Pancreas (tissue), 10 donors: ENCODE data around the gene PLB1. TPM values are rescaled to one million over a fixed set of nuclear protein-coding genes. Genes with fewer than 3 reads are reported as not detected.
A peak's percentile ranks its signal among the peaks of the same experiment; 100 is the strongest.

Source experiments
- ATAC-seq, 4 donors: fragments of 200-7000 bp; cut with Tn5 transposase; one replicate each; pipeline versions ENCODE4 v1.8.0 to v1.9.1; 2020; ENCODE audit warnings: mild to moderate bottlenecking in 4 of 4, moderate library complexity in 4 of 4
- DNase-seq, 6 donors: peaks; one replicate each; pipeline ENCODE4 v3.0.0-alpha.2; 2020
- FAIRE-seq: peaks from 2 replicates; lab custom pipeline; 2012; peaks lifted over from hg19 to GRCh38; lab: Jason Lieb, UNC
- H3K27ac ChIP-seq, 4 donors: fragments of 200-600 bp; sonication (generic); 1 replicate in 3 of 4; 2 replicates in 1 of 4; pipeline versions ENCODE4 v1.5.0 to v1.8.0; 2020
- H3K27me3 ChIP-seq, 4 donors: fragments of 200-600 bp; one replicate each; pipeline ENCODE4 v1.8.0; 2021
- H3K36me3 ChIP-seq, 3 donors: fragments of 200-600 bp; sonication (generic) in 1 of 3; one replicate each; pipeline versions ENCODE4 v1.5.0 to v1.8.0; 2020 to 2021
- H3K4me1 ChIP-seq, 3 donors: fragments of 200-600 bp; one replicate each; pipeline ENCODE4 v1.8.0; 2021
- H3K4me3 ChIP-seq, 4 donors: fragments of 200-600 bp; sonication (generic) in 2 of 4; one replicate each; pipeline versions ENCODE4 v1.5.0 to v1.8.0; 2020 to 2021
- H3K9me3 ChIP-seq, 4 donors: fragments of 200-600 bp; one replicate each; pipeline ENCODE4 v1.8.0; 2021
- CTCF ChIP-seq, 4 donors: fragments of 200-600 bp; sonication (generic) in 3 of 4; IDR thresholded peaks; one replicate each; pipeline versions ENCODE4 v1.5.0 to v1.8.0; 2021; ENCODE audit warnings: antibody characterized with exemption in 4 of 4
- WGBS, 2 donors: extraction: QIAGEN DNeasy Blood & Tissue Kit; methylation state at CpG; one replicate each; pipeline ENCODE4 v1.1.7; 2013; 5-methylcytosine and 5-hydroxymethylcytosine counted together
- intact Hi-C, 3 donors: fragments of 100-400 bp; cut with DNase I; formaldehyde crosslinking; loops; one replicate each; pipeline versions ENCODE4 v1.11.1 to v1.14.2; 2022
- polyA plus RNA-seq, 2 donors: library from polyadenylated mRNA; stranded (reverse); fragments of 200-250 nt; gene quantifications; one replicate each; pipeline ENCODE4 v1.2.3, GENCODE V29; 2013
- total RNA-seq, 6 donors: library from RNA; stranded (reverse); fragmentation: NEBNext Ultra II Directional in 4 of 6; extraction: Animal tissue kit (Norgen Biotek cat#: 25700) in 4 of 6; gene quantifications; one replicate each; pipeline versions ENCODE4 v1.2.1 to v1.2.4, GENCODE V29; 2021 to 2023
- donor health status: healthy with polysubstance abuse.
- donor health status: DM: no; HTN: no; CAD: no; lungs with moderate emphysema.
- donor health status: DM: no; HTN: no; CAD: no.
- donor health status: control.
- donor health status: control.
- donor health status: Bipolar disorder and iron deficiency.
- donor health status: DM: yes; HTN: yes; CAD: no.
- donor health status: DM: no; HTN: no; CAD: no.
- donor health status: DM: no; HTN: no; CAD: no.
- donor health status: DM: yes; HTN: yes; CAD: no.

PLB1 gene
- total and polyA plus RNA-seq, 8 donors: 0.16 to 2.4 (median 0.93) TPM

GRCh38 chr2:28619213-28620196 lies 123.6 kb downstream of the PLB1 start:
- no peaks in the 10 kb centered on the region for H3K9me3 ChIP-seq
- intact Hi-C loops: loop anchor here in 2 of 3 donors (5.0 to 10.0 kb wide), 2 partner anchors 125 to 133 kb away; partner anchors contain the start of gene PPP1CB (in 1 of the 2)
- H3K4me1 ChIP-seq: peaks cover 5 to 20% (median 19%) of the 10 kb centered on the region in 3 donors
- H3K27ac ChIP-seq: no peak overlapping the region
- H3K4me3 ChIP-seq: no peak overlapping the region
- no peak for ATAC-seq
- 74 to 77% methylated on average over 10 of the region's 10 CpGs for WGBS, 2 donors
- H3K36me3 ChIP-seq: no peaks in the 10 kb centered on the region
- no peaks in the 10 kb centered on the region for H3K27me3 ChIP-seq
- no peak for TF ChIP-seq CTCF (IDR thresholded peaks at IDR 0.05)
- DNase-seq: peak in 2 of 6 donors; percentile 20 to 28
- FAIRE-seq: no peak

DNA sequence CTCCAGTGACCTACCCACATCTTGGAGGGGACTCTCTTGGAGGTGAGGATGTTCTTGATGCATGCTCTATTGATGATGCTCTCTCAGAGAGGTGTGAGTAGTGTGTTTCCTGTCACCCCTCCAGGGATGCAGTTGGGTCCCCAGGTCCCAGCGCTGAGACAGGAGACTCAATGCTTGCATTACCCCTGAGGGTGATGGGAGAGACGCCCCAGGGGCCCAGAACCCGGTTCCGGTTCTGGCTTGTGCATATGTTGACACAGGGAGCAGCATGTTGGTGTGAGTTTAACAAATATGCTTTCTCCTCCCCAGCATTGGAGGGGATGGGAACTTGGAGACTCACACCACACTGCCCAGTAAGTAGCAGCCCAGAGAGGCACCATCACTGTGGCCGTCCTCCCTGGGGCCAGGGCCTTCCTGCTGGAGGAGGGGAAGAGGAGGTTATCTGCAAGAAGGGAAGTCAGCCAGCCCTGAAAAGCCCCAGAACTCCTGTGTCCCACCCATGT lies 124.5 kb downstream of the PLB1 start:
- Histone ChIP-seq H3K4me3 (no peak overlapping the region), H3K36me3 (no peaks in the 10 kb centered on the region), H3K27ac (peak overlapping the region in 3 of 4 donors; percentile 81 to 92 (median 85)), H3K9me3 (no peaks in the 10 kb centered on the region), H3K27me3 (no peaks in the 10 kb centered on the region), H3K4me1 (peaks cover 0 to 26% (median 20%) of the 10 kb centered on the region in 3 donors)
- ATAC-seq (no peak), FAIRE-seq (no peak), DNase-seq (peak in 2 of 6 donors; percentile 25 to 45)
- 70 to 83% methylated on average over 5 of the region's 5 CpGs for WGBS, 2 donors
- intact Hi-C loops: loop anchor here in 2 of 3 donors (5.0 to 10.0 kb wide), 2 partner anchors 124 to 132 kb away; partner anchors contain the start of gene PPP1CB (in 1 of the 2)
- TF ChIP-seq CTCF (IDR thresholded peaks at IDR 0.05): no peak

- WGBS, 2 donors: 76 to 81% methylated on average over 4 of the region's 4 CpGs
- no peak for TF ChIP-seq CTCF (IDR thresholded peaks at IDR 0.05)
- Histone ChIP-seq H3K27me3 (no peaks in the 10 kb centered on the region), H3K27ac (peak overlapping the region; percentile 68 to 92 (median 83)), H3K4me3 (no peak overlapping the region), H3K4me1 (peaks cover 0 to 30% (median 25%) of the 10 kb centered on the region in 3 donors), H3K9me3 (no peaks in the 10 kb centered on the region), H3K36me3 (no peaks in the 10 kb centered on the region)
- DNase-seq (peak in 1 of 6 donors; percentile 27), FAIRE-seq (no peak), ATAC-seq (no peak)
- intact Hi-C loops: loop anchor here in 2 of 3 donors (5.0 to 10.0 kb wide), 2 partner anchors 124 to 132 kb away; partner anchors contain the start of gene PPP1CB (in 1 of the 2)
Observed at GRCh38 chr2:28620801-28621171, 124.9 kb downstream of the PLB1 start.

DNA sequence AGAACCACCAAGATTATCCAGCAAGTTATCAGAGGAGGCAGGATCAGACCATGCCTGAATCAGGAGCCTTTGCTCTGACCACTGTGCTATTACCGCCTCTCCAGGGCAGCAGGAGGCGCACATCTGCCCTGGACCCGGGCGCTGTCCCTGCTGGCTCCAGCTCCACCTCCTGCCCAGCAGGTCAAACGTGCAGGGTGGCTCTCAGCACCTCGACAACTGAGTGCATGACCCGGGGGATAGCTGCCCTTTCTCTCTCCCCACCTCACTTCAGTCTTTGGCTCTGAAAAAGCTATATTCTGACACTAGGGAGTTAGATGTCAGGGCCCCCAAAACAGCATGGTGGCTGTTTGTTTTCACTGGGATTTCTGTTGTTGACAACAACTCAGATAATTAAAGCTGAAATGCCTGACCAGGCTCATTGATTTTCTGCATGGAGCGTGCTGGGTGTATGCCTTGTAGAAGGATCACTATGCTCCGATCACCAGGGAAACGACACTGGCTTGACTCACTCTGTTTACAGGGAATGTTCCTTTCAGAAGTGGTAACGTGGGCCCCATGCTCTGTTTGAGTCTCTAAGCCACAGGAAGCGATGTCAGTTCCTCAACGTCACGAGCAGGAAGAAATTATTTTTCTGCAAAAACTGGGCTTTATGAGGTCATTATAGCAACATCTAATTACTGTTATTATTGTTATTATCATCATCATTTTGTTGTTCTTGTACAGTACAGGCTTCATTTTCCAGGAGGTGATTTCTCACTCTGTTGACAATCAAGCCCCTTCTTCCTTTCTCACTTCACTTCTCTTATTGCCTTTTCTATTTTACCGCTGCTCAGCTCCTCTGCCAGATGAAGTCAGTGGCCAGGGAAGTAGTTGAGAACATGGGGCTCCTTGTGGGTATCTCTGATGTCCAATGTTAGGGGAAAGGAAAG lies 125.6 kb downstream of the PLB1 start:
- Histone ChIP-seq H3K27ac (peak overlapping the region; percentile 68 to 92 (median 83)), H3K4me1 (peaks cover 0 to 30% (median 28%) of the 10 kb centered on the region in 3 donors), H3K9me3 (no peaks in the 10 kb centered on the region), H3K27me3 (no peaks in the 10 kb centered on the region), H3K4me3 (no peak overlapping the region), H3K36me3 (no peaks in the 10 kb centered on the region)
- FAIRE-seq: peak; percentile 53
- peak in 3 of 4 donors; percentile 23 to 37 (median 23) for TF ChIP-seq CTCF (IDR thresholded peaks at IDR 0.05)
- peak; percentile 74 to 87 (median 80) for DNase-seq
- intact Hi-C loops: loop anchor here in 2 of 3 donors (5.0 to 10.0 kb wide), 2 partner anchors 123 to 131 kb away; partner anchors contain the start of gene PPP1CB (in 1 of the 2)
- 12 to 15% methylated on average over 15 of the region's 15 CpGs for WGBS, 2 donors
- peak; percentile 85 to 92 (median 89) for ATAC-seq
